ENCODE measurements around the gene SOX2. TPM values are rescaled to one million over a fixed set of nuclear protein-coding genes. Genes with fewer than 3 reads are reported as not detected.
A peak's percentile ranks its signal among the peaks of the same experiment; 100 is the strongest.

SOX2 gene
- under 1 TPM in 1 of 4 donors, not detected in 3; 0.53 TPM for total RNA-seq

DNA sequence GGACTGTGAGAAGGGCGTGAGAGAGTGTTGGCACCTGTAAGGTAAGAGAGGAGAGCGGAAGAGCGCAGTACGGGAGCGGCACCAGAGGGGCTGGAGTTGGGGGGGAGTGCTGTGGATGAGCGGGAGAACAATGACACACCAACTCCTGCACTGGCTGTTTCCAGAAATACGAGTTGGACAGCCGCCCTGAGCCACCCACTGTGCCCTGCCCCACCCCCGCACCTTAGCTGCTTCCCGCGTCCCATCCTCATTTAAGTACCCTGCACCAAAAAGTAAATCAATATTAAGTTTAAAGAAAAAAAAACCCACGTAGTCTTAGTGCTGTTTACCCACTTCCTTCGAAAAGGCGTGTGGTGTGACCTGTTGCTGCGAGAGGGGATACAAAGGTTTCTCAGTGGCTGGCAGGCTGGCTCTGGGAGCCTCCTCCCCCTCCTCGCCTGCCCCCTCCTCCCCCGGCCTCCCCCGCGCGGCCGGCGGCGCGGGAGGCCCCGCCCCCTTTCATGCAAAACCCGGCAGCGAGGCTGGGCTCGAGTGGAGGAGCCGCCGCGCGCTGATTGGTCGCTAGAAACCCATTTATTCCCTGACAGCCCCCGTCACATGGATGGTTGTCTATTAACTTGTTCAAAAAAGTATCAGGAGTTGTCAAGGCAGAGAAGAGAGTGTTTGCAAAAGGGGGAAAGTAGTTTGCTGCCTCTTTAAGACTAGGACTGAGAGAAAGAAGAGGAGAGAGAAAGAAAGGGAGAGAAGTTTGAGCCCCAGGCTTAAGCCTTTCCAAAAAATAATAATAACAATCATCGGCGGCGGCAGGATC, at the start of gene SOX2:
Gene SOX2 (plus strand): TSS at position 601 of the 811 bp plus-strand sequence. CDS start 436 bp downstream, outside the sequence.
- H3K4me1 ChIP-seq: peaks cover 0 to 13% of the 10 kb centered on the region in 2 donors
- no peaks in the 10 kb centered on the region for H3K36me3 ChIP-seq
- in situ Hi-C loops (cut with MboI; ENCODE audit: low sequenced_read_pairs in 4 of 4): loop anchor here in 1 of 4 donors (25.0 kb wide), 1 partner anchor 551 kb away; no protein-coding TSS in a partner anchor
- DNase-seq (no peak), ATAC-seq (no peak)
- intact Hi-C loops (cut with DNase I; ENCODE audit: low total_unique reads): no loop called here
- H3K27me3 ChIP-seq: peaks cover 93 to 98% (median 94%) of the 10 kb centered on the region in 3 donors
- no peak for TF ChIP-seq POLR2A (IDR thresholded peaks at IDR 0.05)
- TF ChIP-seq, protein P1, sequence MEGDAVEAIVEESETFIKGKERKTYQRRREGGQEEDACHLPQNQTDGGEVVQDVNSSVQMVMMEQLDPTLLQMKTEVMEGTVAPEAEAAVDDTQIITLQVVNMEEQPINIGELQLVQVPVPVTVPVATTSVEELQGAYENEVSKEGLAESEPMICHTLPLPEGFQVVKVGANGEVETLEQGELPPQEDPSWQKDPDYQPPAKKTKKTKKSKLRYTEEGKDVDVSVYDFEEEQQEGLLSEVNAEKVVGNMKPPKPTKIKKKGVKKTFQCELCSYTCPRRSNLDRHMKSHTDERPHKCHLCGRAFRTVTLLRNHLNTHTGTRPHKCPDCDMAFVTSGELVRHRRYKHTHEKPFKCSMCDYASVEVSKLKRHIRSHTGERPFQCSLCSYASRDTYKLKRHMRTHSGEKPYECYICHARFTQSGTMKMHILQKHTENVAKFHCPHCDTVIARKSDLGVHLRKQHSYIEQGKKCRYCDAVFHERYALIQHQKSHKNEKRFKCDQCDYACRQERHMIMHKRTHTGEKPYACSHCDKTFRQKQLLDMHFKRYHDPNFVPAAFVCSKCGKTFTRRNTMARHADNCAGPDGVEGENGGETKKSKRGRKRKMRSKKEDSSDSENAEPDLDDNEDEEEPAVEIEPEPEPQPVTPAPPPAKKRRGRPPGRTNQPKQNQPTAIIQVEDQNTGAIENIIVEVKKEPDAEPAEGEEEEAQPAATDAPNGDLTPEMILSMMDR (IDR thresholded peaks at IDR 0.05 in 4 of 5, conservative IDR thresholded peaks at IDR 0.05 in 1 of 5): no peak
- H3K27ac ChIP-seq: no peak within 1 kb of the TSS
- H3K4me3 ChIP-seq: peak within 1 kb of the TSS; percentile 22 to 41 (median 32)
- no peaks in the 10 kb centered on the region for H3K9me3 ChIP-seq

DNA sequence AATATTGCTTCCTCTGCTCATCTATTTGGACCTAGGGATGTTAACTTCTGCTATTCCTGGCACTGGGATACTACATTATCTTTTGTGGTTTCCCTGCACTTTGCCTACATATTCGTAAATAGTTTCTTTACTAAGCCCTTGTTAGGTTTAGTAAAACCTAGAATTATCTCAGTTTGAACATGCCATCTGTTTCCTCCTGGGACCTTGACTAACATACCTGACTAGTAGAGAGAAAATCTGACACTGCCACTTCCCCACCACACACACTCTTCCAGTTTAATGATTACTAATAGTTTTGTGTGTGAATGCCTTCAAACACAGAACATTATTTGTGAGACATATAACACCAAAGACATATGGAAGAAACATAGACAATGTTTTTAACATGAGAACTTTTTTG, 28.2 kb upstream of the SOX2 start:
- H3K4me3 ChIP-seq: no peak overlapping the region
- ATAC-seq: no peak
- H3K36me3 ChIP-seq: no peaks in the 10 kb centered on the region
- intact Hi-C loops (cut with DNase I; ENCODE audit: low total_unique reads): no loop called here
- no peak for DNase-seq
- no peaks in the 10 kb centered on the region for H3K27me3 ChIP-seq
- no peaks in the 10 kb centered on the region for H3K9me3 ChIP-seq
- H3K4me1 ChIP-seq: no peaks in the 10 kb centered on the region
- H3K27ac ChIP-seq: no peak overlapping the region
- in situ Hi-C loops (cut with MboI; ENCODE audit: low sequenced_read_pairs in 4 of 4): no loop called here
- TF ChIP-seq, protein P1 (IDR thresholded peaks at IDR 0.05 in 4 of 5, conservative IDR thresholded peaks at IDR 0.05 in 1 of 5): no peak
- no peak for TF ChIP-seq POLR2A (IDR thresholded peaks at IDR 0.05)

DNA sequence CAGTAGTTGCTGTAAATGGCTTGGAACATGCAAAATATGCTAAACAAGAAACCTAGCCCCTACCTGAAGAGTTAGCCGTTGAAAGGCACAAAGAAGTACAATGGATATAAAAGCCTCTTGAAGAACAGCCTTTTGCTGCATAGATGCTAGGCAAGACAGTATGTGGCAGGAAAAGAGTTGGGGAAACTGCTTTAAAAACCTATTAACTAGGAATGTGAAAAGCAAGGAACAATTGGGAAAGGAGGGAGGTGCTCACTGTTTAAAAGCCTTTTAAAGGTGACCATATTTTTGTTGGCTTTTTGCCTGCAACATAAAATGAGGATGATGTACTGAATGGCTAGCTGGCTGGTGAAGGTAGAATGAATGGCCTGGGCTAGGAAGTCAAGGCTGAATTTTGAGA, 24.5 kb upstream of the SOX2 start:
- in situ Hi-C loops (cut with MboI; ENCODE audit: low sequenced_read_pairs in 4 of 4): no loop called here
- Histone ChIP-seq H3K4me3 (no peak overlapping the region), H3K9me3 (no peaks in the 10 kb centered on the region), H3K36me3 (no peaks in the 10 kb centered on the region), H3K4me1 (no peaks in the 10 kb centered on the region), H3K27ac (no peak overlapping the region), H3K27me3 (no peaks in the 10 kb centered on the region)
- ATAC-seq (no peak), DNase-seq (no peak)
- intact Hi-C loops (cut with DNase I; ENCODE audit: low total_unique reads): no loop called here
- TF ChIP-seq, protein P1 (IDR thresholded peaks at IDR 0.05 in 4 of 5, conservative IDR thresholded peaks at IDR 0.05 in 1 of 5): no peak
- TF ChIP-seq POLR2A (IDR thresholded peaks at IDR 0.05): no peak

DNA sequence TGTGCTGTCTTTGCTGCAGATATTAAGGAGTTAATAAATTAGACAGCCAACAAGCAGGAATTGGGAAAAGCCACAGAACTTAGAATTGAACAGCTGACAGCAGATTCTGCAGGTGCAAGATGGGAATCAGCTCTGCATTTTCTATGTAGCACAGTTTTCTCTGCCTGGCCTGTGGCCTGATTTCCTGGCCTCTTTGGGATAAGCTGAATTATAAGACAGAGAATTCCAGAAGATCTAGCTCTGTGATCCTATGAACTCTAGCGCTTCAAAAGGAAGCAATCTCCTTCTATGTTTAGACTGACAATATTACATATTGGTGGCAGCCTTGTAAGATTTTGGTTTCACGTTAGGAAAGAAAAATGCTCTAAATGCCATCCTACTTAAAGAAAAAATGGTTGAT, 24.0 kb upstream of the SOX2 start:
- H3K9me3 ChIP-seq: no peaks in the 10 kb centered on the region
- intact Hi-C loops (cut with DNase I; ENCODE audit: low total_unique reads): no loop called here
- H3K27ac ChIP-seq: no peak overlapping the region
- no peak overlapping the region for H3K4me3 ChIP-seq
- in situ Hi-C loops (cut with MboI; ENCODE audit: low sequenced_read_pairs in 4 of 4): no loop called here
- ATAC-seq (no peak), DNase-seq (no peak)
- no peaks in the 10 kb centered on the region for H3K27me3 ChIP-seq
- no peaks in the 10 kb centered on the region for H3K36me3 ChIP-seq
- TF ChIP-seq POLR2A (IDR thresholded peaks at IDR 0.05): no peak
- TF ChIP-seq, protein P1 (IDR thresholded peaks at IDR 0.05 in 4 of 5, conservative IDR thresholded peaks at IDR 0.05 in 1 of 5): no peak
- H3K4me1 ChIP-seq: no peaks in the 10 kb centered on the region
